AG09319 (cell line): ENCODE data around the gene RPTOR.
"Not testable (repeated sequence)": the region's sequence is repeated elsewhere in the genome, so short reads cannot be mapped to it uniquely, and the experiment has no call there.

Experiments
- DNase-seq: peaks from one replicate; pipeline ENCODE4 v3.0.0-alpha.2; 2010; ENCODE audit warnings: low read depth; ENCODE audit errors: extremely low read depth
- TF ChIP-seq, protein P1 (sequence below): IDR thresholded peaks from 2 replicates; pipeline ENCODE4 v1.5.1; 2011; ENCODE audit warnings: low read depth, mild to moderate bottlenecking, inconsistent platforms, low read length, moderate library complexity

RPTOR gene

DNA sequence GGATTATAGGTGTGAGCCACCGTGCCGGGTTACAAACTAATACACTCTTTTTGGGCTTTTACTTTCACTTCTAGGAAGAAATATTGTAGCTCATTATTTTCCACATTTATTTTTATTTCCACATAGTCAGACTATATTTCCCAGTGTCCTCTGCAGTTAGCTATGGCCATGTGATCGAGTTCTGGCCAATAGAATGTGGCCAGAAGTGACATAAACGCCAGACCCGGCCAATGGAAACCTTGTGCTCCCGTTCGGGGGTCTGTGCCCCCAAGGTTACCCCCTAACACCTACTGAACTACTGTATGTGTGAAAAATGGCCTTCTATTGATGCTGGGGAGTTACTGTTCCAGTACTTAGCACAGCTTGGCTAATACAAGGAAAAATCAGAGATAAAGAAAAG is 13.2 kb upstream of the RPTOR start:
- DNase-seq = no peak
- TF ChIP-seq, protein P1, sequence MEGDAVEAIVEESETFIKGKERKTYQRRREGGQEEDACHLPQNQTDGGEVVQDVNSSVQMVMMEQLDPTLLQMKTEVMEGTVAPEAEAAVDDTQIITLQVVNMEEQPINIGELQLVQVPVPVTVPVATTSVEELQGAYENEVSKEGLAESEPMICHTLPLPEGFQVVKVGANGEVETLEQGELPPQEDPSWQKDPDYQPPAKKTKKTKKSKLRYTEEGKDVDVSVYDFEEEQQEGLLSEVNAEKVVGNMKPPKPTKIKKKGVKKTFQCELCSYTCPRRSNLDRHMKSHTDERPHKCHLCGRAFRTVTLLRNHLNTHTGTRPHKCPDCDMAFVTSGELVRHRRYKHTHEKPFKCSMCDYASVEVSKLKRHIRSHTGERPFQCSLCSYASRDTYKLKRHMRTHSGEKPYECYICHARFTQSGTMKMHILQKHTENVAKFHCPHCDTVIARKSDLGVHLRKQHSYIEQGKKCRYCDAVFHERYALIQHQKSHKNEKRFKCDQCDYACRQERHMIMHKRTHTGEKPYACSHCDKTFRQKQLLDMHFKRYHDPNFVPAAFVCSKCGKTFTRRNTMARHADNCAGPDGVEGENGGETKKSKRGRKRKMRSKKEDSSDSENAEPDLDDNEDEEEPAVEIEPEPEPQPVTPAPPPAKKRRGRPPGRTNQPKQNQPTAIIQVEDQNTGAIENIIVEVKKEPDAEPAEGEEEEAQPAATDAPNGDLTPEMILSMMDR = no peak

DNA sequence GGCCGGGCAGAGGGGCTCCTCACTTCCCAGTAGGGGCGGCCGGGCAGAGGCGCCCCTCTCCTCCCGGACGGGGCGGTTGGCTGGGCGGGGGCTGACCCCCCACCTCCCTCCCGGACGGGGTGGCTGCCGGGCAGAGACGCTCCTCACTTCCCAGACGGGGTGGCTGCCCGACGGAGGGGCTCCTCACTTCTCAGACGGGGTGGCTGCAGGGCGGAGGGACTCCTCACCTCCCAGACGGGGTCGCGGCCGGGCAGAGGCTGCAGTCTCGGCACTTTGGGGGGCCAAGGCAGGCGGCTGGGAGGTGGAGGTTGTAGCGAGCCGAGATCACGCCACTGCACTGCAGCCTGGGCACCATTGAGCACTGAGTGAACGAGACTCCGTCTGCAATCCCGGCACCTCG is 7.3 kb upstream of the RPTOR start:
- not testable (repeated sequence) for DNase-seq

DNA sequence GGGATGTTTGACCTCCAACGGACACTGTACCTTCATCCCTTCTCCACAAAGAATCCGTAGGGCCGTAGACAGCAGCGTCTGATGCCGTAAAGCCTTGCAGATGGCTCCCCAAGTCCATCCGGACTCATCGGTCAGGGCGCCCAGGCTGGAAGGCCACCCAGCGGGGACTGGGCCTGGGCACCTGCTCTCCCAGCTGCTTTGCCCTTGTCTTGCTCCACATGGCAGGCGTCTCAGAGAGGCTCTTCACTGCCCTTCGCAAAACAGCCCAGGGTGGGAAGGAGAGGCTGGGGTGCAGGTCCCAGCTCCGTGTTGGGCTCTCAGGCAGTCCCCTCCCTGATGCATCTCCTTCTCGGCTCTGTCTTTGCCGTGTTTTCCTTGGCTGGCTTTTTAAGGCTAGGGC is 6.2 kb upstream of the RPTOR start:
- DNase-seq = no peak
- TF ChIP-seq, protein P1 = no peak

DNA sequence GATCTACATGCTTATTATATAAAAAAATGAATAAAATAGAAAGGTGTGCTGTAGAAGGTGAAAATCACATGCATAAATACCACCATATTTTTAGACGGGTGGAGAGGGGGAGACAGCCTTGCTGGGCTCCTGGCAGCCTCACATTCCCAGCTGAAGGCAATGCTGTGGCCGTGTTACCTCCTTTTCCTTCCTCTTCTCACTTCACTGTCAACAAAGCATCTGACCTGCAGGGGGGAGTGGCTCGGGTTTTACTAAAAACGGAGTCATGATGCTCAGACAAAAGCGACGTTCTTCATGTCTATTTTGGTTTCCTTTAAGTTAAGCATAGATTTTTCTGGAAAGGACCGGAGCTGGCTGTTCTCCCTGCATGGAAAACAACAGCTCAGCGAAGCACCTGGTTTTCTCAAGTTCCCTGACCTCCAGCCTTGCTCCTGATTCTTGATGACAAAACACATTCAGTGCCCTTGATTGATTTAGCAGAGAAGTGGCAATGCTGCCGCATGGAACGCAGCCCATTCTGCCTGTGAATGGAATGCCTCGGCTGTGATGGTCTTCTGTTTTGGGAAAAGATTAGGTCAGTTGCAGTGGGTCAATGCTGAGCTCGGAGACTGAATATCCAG is 5.5 kb upstream of the RPTOR start:
- TF ChIP-seq, protein P1 = no peak

DNA sequence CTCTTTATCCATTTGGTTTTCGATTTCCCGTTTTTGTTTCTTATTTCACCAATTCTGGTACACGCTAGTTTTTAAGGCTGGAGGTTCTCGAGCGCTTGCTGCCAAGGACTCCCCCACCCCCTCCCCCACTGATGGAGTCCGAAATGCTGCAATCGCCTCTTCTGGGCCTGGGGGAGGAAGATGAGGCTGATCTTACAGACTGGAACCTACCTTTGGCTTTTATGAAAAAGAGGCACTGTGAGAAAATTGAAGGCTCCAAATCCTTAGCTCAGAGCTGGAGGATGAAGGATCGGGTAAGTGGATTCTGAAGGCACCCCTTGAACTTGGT is 825 bp downstream of the RPTOR start:
- TF ChIP-seq, protein P1 = no peak
- no peak for DNase-seq

More for the DNA sequence above, 5.5 kb upstream of the RPTOR start:
- no peak for DNase-seq

DNA sequence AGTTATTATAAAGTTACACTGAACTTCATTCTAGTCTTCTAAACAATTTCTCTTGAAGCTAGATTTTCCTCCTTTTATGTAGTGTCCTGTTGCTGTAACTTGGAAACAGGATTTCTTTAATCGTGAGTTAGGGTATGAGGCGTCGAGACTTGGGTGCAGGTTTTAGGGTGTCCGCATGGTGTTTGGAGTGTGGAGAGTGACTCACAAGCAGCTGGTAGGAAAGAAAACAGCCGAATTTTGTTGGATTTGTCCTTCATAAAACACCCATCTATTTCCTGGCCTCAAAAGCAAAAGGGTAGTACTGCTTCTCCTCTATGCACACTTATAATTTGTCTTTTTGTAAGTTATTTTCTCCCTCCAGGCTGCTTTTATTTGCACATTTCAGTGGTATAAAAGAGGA is 1.6 kb downstream of the RPTOR start:
- DNase-seq = no peak
- TF ChIP-seq, protein P1 = no peak

DNA sequence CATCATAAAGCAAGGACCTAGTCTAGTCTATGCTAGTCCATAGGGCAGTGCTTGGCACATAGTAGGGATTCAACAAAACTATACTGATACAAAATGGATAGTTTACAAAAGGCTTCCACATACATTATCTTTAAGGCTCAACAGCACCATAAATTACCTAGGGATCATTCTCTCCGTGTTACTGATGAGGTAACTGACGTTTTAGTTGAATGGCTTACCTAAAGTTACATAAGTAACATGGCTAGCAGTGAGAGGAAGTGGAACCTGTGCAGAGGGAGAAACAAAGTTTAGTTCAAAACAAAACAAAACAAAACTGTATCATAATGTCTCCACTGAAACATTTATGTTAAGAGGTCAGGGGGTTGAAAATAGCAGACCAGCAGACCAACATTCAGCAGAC is 7.9 kb downstream of the RPTOR start:
- no peak for DNase-seq

DNA sequence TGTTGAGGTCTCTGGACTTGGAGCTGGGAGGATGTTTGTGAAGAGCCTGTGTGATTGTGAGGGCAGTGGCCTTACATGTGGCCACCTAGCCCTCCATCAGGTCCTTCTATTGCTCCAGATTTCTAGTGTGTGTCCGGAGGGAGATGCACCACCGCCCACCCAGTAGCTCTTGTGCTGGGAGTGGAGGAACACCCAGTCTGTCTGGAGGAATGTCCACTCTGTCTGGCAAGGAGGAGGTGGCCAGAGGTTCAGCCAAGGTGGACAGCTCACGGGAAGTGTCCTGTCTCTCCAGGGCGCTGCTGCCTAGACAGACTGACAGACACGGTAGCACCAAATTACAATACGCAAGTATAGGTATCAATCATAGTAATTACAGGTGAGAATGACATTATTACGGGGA is 10.6 kb downstream of the RPTOR start:
- no peak for DNase-seq
- TF ChIP-seq, protein P1 = no peak

More for the DNA sequence above, 7.9 kb downstream of the RPTOR start:
- TF ChIP-seq, protein P1 = no peak
